ENCODE data around the gene MANBA.
"Not testable (repeated sequence)": the region's sequence is repeated elsewhere in the genome, so short reads cannot be mapped to it uniquely, and the experiment has no call there.

MANBA gene

GRCh38 chr4:102667001-102667400 lies 93.8 kb downstream of the MANBA start:
- DNase-seq: no peak

- DNase-seq: no peak
Measured at GRCh38 chr4:102665527-102665926, 95.2 kb downstream of the MANBA start.

GRCh38 chr4:102663073-102663472 lies 97.7 kb downstream of the MANBA start:
- DNase-seq: no peak

GRCh38 chr4:102657206-102657605 lies 103.6 kb downstream of the MANBA start:
- no peak for DNase-seq

- DNase-seq: no peak
Measured at GRCh38 chr4:102647117-102647516, 113.7 kb downstream of the MANBA start.

- DNase-seq: no peak
Measured at GRCh38 chr4:102642631-102643298, 118.0 kb downstream of the MANBA start.

GRCh38 chr4:102641793-102642192 lies 119.0 kb downstream of the MANBA start:
- no peak for DNase-seq

- DNase-seq: no peak
Measured at GRCh38 chr4:102640669-102641068, 120.1 kb downstream of the MANBA start.

- no peak for DNase-seq
Measured at GRCh38 chr4:102639598-102639997, 121.2 kb downstream of the MANBA start.

GRCh38 chr4:102638621-102639020 lies 122.1 kb downstream of the MANBA start:
- DNase-seq: no peak

GRCh38 chr4:102637391-102637790 lies 123.4 kb downstream of the MANBA start:
- no peak for DNase-seq

- no peak for DNase-seq
Measured at GRCh38 chr4:102633100-102633499, 127.7 kb downstream of the MANBA start.

- DNase-seq: no peak
Measured at GRCh38 chr4:102632241-102633065, 128.3 kb downstream of the MANBA start.

- DNase-seq: no peak
Measured at GRCh38 chr4:102631616-102632015, 129.2 kb downstream of the MANBA start.

- DNase-seq: no peak
Measured at GRCh38 chr4:102629673-102630072, 131.1 kb downstream of the MANBA start.

- peak; percentile 62 for DNase-seq
Measured at GRCh38 chr4:102627831-102628523, 132.8 kb downstream of the MANBA start.

- DNase-seq: peak; percentile 88
Measured at GRCh38 chr4:102625232-102625930, 135.4 kb downstream of the MANBA start.

- DNase-seq: no peak
Measured at GRCh38 chr4:102624505-102624904, 136.3 kb downstream of the MANBA start.

- peak; percentile 37 for DNase-seq
Measured at GRCh38 chr4:102623622-102624021, 137.1 kb downstream of the MANBA start.

- DNase-seq: peak; percentile 79
Measured at GRCh38 chr4:102620697-102621497, 139.9 kb downstream of the MANBA start.

- DNase-seq: not testable (repeated sequence)
Measured at GRCh38 chr4:102619776-102620631, 140.8 kb downstream of the MANBA start.

Data from hematopoietic multipotent progenitor cell treated with erythropoietin and hydrocortisone succinate and interleukin-3 and kit ligand, for 4 days (in vitro differentiated cells).